Common myeloid progenitor, CD34-positive (primary cell): ENCODE results near the gene TCF12.

ENCODE experiments used
- CTCF ChIA-PET: fragments of 350-600 bp; sonication (Branson Sonifier 250); formaldehyde crosslinking; loops from one replicate; lab custom pipeline; 2021; ENCODE audit warnings: antibody characterized with exemption; lab: Charles Lee
- POLR2A ChIA-PET: fragments of 350-600 bp; sonication (Branson Sonifier 250); formaldehyde crosslinking; loops from one replicate; lab custom pipeline; 2021; ENCODE audit warnings: antibody characterized with exemption; lab: Charles Lee
- DNase-seq, 3 donors: peaks; one replicate each; pipeline versions ENCODE4 v3.0.0 to v3.0.0-alpha.2; 2013
- H3K27ac ChIP-seq, 2 experiments: 1 replicate in 1 of 2; 2 replicates in 1 of 2; pipeline ENCODE4 v1.7.0; 2013; ENCODE audit warnings: inconsistent platforms in 2 of 2, low read length in 2 of 2, mild to moderate bottlenecking in 2 of 2, low read depth in 1 of 2, moderate library complexity in 1 of 2; ENCODE audit not compliant: severe bottlenecking in 2 of 2, insufficient read depth in 1 of 2, poor library complexity in 1 of 2
- H3K27me3 ChIP-seq, 5 experiments: replicated peaks in 2 of 5; 1 replicate in 3 of 5; 2 replicates in 2 of 5; pipeline versions ENCODE4 v1.6.1 to v1.7.0; 2013; ENCODE audit warnings: low read length in 4 of 5, mild to moderate bottlenecking in 2 of 5, moderate library complexity in 2 of 5, inconsistent platforms in 1 of 5; ENCODE audit not compliant: insufficient read depth in 5 of 5, control insufficient read depth in 4 of 5
- H3K36me3 ChIP-seq, 4 experiments: 1 replicate in 2 of 4; 2 replicates in 2 of 4; pipeline versions ENCODE4 v1.6.1 to v1.7.0; 2013; ENCODE audit warnings: low read length in 3 of 4, control low read depth in 1 of 4, mild to moderate bottlenecking in 1 of 4; ENCODE audit not compliant: control insufficient read depth in 4 of 4, insufficient read depth in 4 of 4
- H3K4me1 ChIP-seq, 4 experiments: 1 replicate in 3 of 4; 2 replicates in 1 of 4; pipeline versions ENCODE4 v1.6.1 to v1.7.1; 2013; ENCODE audit warnings: low read length in 3 of 4, mild to moderate bottlenecking in 3 of 4, control low read depth in 1 of 4, inconsistent platforms in 1 of 4, moderate library complexity in 1 of 4; ENCODE audit not compliant: control insufficient read depth in 4 of 4, insufficient read depth in 4 of 4; ENCODE audit errors: control extremely low read depth in 1 of 4
- H3K4me3 ChIP-seq, 7 experiments: 1 replicate in 4 of 7; 2 replicates in 3 of 7; pipeline versions ENCODE4 v1.5.1 to v1.7.0; 2013; ENCODE audit warnings: mild to moderate bottlenecking in 7 of 7, low read length in 6 of 7, moderate library complexity in 6 of 7, inconsistent platforms in 2 of 7, low read depth in 2 of 7, control low read depth in 1 of 7; ENCODE audit not compliant: insufficient read depth in 4 of 7, control insufficient read depth in 1 of 7; ENCODE audit errors: extremely low read depth in 1 of 7
- H3K9me3 ChIP-seq, 5 experiments: 1 replicate in 4 of 5; 2 replicates in 1 of 5; pipeline versions ENCODE4 v1.6.1 to v1.7.1; 2013; ENCODE audit warnings: low read length in 4 of 5, mild to moderate bottlenecking in 2 of 5, inconsistent platforms in 1 of 5, low read depth in 1 of 5, moderate library complexity in 1 of 5; ENCODE audit not compliant: control insufficient read depth in 4 of 5, insufficient read depth in 2 of 5; ENCODE audit errors: control extremely low read depth in 1 of 5
- WGBS: methylation state at CpG from one replicate; pipeline ENCODE4 v1.1.5; 2013; ENCODE audit not compliant: insufficient coverage; 5-methylcytosine and 5-hydroxymethylcytosine counted together

The TCF12 gene

GRCh38 chr15:57193161-57193560 lies 274.7 kb downstream of the TCF12 start:
- CTCF ChIA-PET = no interaction called here
- POLR2A ChIA-PET = no interaction called here
- peaks cover 6 to 27% (median 17%) of the 10 kb centered on the region in 4 experiments for H3K36me3 ChIP-seq
- 81% methylated on average over 2 of the region's 2 CpGs for WGBS
- H3K9me3 ChIP-seq = no peaks in the 10 kb centered on the region
- DNase-seq = no peak
- no peaks in the 10 kb centered on the region for H3K27me3 ChIP-seq
- no peak overlapping the region for H3K27ac ChIP-seq
- no peak overlapping the region for H3K4me3 ChIP-seq
- H3K4me1 ChIP-seq = no peaks in the 10 kb centered on the region

GRCh38 chr15:57195326-57195725 lies 276.9 kb downstream of the TCF12 start:
- Histone ChIP-seq H3K27me3 (no peaks in the 10 kb centered on the region), H3K27ac (no peak overlapping the region), H3K4me3 (no peak overlapping the region), H3K9me3 (no peaks in the 10 kb centered on the region), H3K4me1 (no peaks in the 10 kb centered on the region), H3K36me3 (peaks cover 8 to 27% (median 18%) of the 10 kb centered on the region in 4 experiments)
- WGBS = 100% methylated on average over 1 of the region's 1 CpG
- POLR2A ChIA-PET = no interaction called here
- no peak for DNase-seq
- CTCF ChIA-PET = no interaction called here

- Histone ChIP-seq H3K27ac (no peak overlapping the region), H3K36me3 (peaks cover 8 to 23% (median 18%) of the 10 kb centered on the region in 4 experiments), H3K4me1 (no peaks in the 10 kb centered on the region), H3K9me3 (no peaks in the 10 kb centered on the region), H3K27me3 (no peaks in the 10 kb centered on the region), H3K4me3 (no peak overlapping the region)
- no peak for DNase-seq
- ChIA-PET POLR2A (no interaction called here), CTCF (no interaction called here)
- no CpG with 5 or more reads among the region's 1 CpG for WGBS
These were observed 278.4 kb downstream of the TCF12 start for GRCh38 chr15:57196865-57197264.

GRCh38 chr15:57198131-57198530 lies 279.7 kb downstream of the TCF12 start:
- DNase-seq = no peak
- ChIA-PET POLR2A (no interaction called here), CTCF (interaction anchor here (1.1 to 1.9 kb wide), 2 partner anchors 11 to 12 kb away, joined by 3 to 5 read pairs; no protein-coding TSS in a partner anchor)
- no peak overlapping the region for H3K4me3 ChIP-seq
- no peaks in the 10 kb centered on the region for H3K27me3 ChIP-seq
- H3K27ac ChIP-seq = no peak overlapping the region
- H3K9me3 ChIP-seq = no peaks in the 10 kb centered on the region
- H3K4me1 ChIP-seq = no peaks in the 10 kb centered on the region
- H3K36me3 ChIP-seq = peaks cover 6 to 13% (median 11%) of the 10 kb centered on the region in 4 experiments
- no CpG with 5 or more reads among the region's 2 CpGs for WGBS

GRCh38 chr15:57198654-57199291 lies 280.3 kb downstream of the TCF12 start:
- no peaks in the 10 kb centered on the region for H3K4me1 ChIP-seq
- ChIA-PET CTCF (interaction anchor here (1.1 to 1.9 kb wide), 2 partner anchors 11 to 12 kb away, joined by 3 to 5 read pairs; no protein-coding TSS in a partner anchor), POLR2A (interaction anchor here (0.7 kb wide), 1 partner anchor 21 kb away, joined by 3 read pairs; no protein-coding TSS in a partner anchor)
- H3K27ac ChIP-seq = no peak overlapping the region
- no peaks in the 10 kb centered on the region for H3K9me3 ChIP-seq
- WGBS = 44% methylated on average over 4 of the region's 8 CpGs
- H3K27me3 ChIP-seq = no peaks in the 10 kb centered on the region
- H3K4me3 ChIP-seq = no peak overlapping the region
- H3K36me3 ChIP-seq = peaks cover 5 to 12% (median 8%) of the 10 kb centered on the region in 4 experiments
- no peak for DNase-seq

GRCh38 chr15:57201578-57201977 lies 283.1 kb downstream of the TCF12 start:
- POLR2A ChIA-PET = no interaction called here

GRCh38 chr15:57203906-57204305 lies 285.5 kb downstream of the TCF12 start:
- Histone ChIP-seq H3K4me3 (no peak overlapping the region), H3K27ac (no peak overlapping the region), H3K27me3 (no peaks in the 10 kb centered on the region), H3K36me3 (peaks cover 0 to 5% (median 3%) of the 10 kb centered on the region in 4 experiments), H3K9me3 (no peaks in the 10 kb centered on the region), H3K4me1 (no peaks in the 10 kb centered on the region)
- 100% methylated on average over 2 of the region's 2 CpGs for WGBS
- DNase-seq = no peak
- ChIA-PET CTCF (interaction anchor here (0.6 kb wide), 1 partner anchor 675 kb away, joined by 3 read pairs; no protein-coding TSS in a partner anchor), POLR2A (no interaction called here)

More at GRCh38 chr15:57201578-57201977, 283.1 kb downstream of the TCF12 start:
- Histone ChIP-seq H3K27ac (no peak overlapping the region), H3K27me3 (no peaks in the 10 kb centered on the region), H3K4me1 (no peaks in the 10 kb centered on the region), H3K4me3 (no peak overlapping the region), H3K36me3 (peaks cover 0 to 12% (median 5%) of the 10 kb centered on the region in 4 experiments), H3K9me3 (no peaks in the 10 kb centered on the region)
- DNase-seq = no peak
- CTCF ChIA-PET = interaction anchor here (1.0 kb wide), 1 partner anchor 9 kb away, joined by 3 read pairs; no protein-coding TSS in a partner anchor
- no CpG with 5 or more reads among the region's 2 CpGs for WGBS
